ENCODE measurements around the gene CADPS. TPM values are rescaled to one million over a fixed set of nuclear protein-coding genes. Genes with fewer than 3 reads are reported as not detected.
A peak's percentile ranks its signal among the peaks of the same experiment; 100 is the strongest.

Gene CADPS
- polyA plus RNA-seq, 3 donors = not detected

DNA sequence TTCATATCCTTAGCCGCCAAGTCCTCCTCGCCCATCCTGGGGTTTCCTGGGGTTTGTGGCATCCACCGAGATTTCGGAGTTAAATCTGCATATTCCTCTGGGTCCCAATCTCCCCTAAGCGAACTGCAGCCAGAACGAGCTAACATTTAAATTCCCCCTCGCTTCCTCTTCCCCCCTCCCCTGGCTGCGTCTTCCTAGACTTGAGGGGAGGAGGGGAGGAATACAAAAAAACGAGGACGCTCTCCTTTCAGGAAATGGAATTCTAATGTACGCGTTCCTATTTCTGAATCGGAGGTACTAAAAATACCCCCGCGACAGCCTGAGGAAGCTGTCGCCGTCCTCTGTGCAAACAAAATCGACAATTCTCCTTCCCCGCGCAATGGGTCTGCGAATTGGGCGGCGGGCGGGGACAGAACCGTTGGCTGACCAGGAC lies 507.4 kb downstream of the CADPS start:
- H3K9me3 Mint-ChIP-seq = peaks cover 0 to 29% (median 10%) of the 10 kb centered on the region in 7 donors
- Histone ChIP-seq H3K27ac (ENCODE audit: low read depth in 1 of 2, low read length in 2 of 2) (no peak overlapping the region), H3K4me3 (replicated peaks in 1 of 3; ENCODE audit: low read depth in 2 of 3, low read length in 3 of 3) (no peak overlapping the region), H3K79me2 (ENCODE audit: insufficient read depth, low read length) (no peaks in the 10 kb centered on the region), H3K4me1 (ENCODE audit: control insufficient read depth in 1 of 2, insufficient read depth in 2 of 2, low read length in 2 of 2) (no peaks in the 10 kb centered on the region), H2AFZ (ENCODE audit: insufficient read depth, low read depth, low read length, poor library complexity, severe bottlenecking) (no peak overlapping the region), H3K9ac (ENCODE audit: insufficient read depth, low read length, poor library complexity, severe bottlenecking) (no peak overlapping the region), H3K9me3 (replicated peaks in 1 of 2; ENCODE audit: control insufficient read depth in 1 of 2, insufficient read depth in 1 of 2, low read length in 2 of 2) (peaks cover 0 to 43% of the 10 kb centered on the region in 2 donors), H3K27me3 (ENCODE audit: control insufficient read depth in 2 of 2, insufficient read depth in 2 of 2, low read length in 2 of 2) (peaks cover 70 to 89% of the 10 kb centered on the region in 2 donors), H3K4me2 (replicated peaks; ENCODE audit: extremely low read depth, low read length, poor library complexity, severe bottlenecking) (no peak overlapping the region), H3K36me3 (replicated peaks in 1 of 2; ENCODE audit: control insufficient read depth in 1 of 2, insufficient read depth in 2 of 2, low read length in 2 of 2) (no peaks in the 10 kb centered on the region), H4K20me1 (ENCODE audit: insufficient read depth, low read length) (no peaks in the 10 kb centered on the region)
- peak overlapping the region in 1 of 2 donors; percentile 78 for H3K4me3 Mint-ChIP-seq
- TF ChIP-seq, protein P1, sequence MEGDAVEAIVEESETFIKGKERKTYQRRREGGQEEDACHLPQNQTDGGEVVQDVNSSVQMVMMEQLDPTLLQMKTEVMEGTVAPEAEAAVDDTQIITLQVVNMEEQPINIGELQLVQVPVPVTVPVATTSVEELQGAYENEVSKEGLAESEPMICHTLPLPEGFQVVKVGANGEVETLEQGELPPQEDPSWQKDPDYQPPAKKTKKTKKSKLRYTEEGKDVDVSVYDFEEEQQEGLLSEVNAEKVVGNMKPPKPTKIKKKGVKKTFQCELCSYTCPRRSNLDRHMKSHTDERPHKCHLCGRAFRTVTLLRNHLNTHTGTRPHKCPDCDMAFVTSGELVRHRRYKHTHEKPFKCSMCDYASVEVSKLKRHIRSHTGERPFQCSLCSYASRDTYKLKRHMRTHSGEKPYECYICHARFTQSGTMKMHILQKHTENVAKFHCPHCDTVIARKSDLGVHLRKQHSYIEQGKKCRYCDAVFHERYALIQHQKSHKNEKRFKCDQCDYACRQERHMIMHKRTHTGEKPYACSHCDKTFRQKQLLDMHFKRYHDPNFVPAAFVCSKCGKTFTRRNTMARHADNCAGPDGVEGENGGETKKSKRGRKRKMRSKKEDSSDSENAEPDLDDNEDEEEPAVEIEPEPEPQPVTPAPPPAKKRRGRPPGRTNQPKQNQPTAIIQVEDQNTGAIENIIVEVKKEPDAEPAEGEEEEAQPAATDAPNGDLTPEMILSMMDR (IDR thresholded peaks at IDR 0.05) = no peak
- H3K27me3 Mint-ChIP-seq (ENCODE audit: low read depth in 3 of 3) = peaks cover 82 to 87% (median 82%) of the 10 kb centered on the region in 3 donors
- WGBS (ENCODE audit: insufficient coverage) = 2% methylated on average over 21 of the region's 25 CpGs
- no peak for DNase-seq
- no peak overlapping the region for H3K27ac Mint-ChIP-seq
- peaks cover 0 to 3% of the 10 kb centered on the region in 2 donors for H3K36me3 Mint-ChIP-seq
- H3K4me1 Mint-ChIP-seq = no peaks in the 10 kb centered on the region
- intact Hi-C loops (cut with micrococcal nuclease) = no loop called here

- intact Hi-C loops (cut with micrococcal nuclease) = no loop called here
- TF ChIP-seq, protein P1 (IDR thresholded peaks at IDR 0.05) = no peak
- Histone ChIP-seq H3K4me3 (replicated peaks in 1 of 3; ENCODE audit: low read depth in 2 of 3, low read length in 3 of 3) (no peak overlapping the region), H3K79me2 (ENCODE audit: insufficient read depth, low read length) (no peaks in the 10 kb centered on the region), H3K27ac (ENCODE audit: low read depth in 1 of 2, low read length in 2 of 2) (no peak overlapping the region), H2AFZ (ENCODE audit: insufficient read depth, low read depth, low read length, poor library complexity, severe bottlenecking) (no peak overlapping the region), H4K20me1 (ENCODE audit: insufficient read depth, low read length) (no peaks in the 10 kb centered on the region), H3K4me2 (replicated peaks; ENCODE audit: extremely low read depth, low read length, poor library complexity, severe bottlenecking) (no peak overlapping the region), H3K9ac (ENCODE audit: insufficient read depth, low read length, poor library complexity, severe bottlenecking) (no peak overlapping the region), H3K36me3 (replicated peaks in 1 of 2; ENCODE audit: control insufficient read depth in 1 of 2, insufficient read depth in 2 of 2, low read length in 2 of 2) (no peaks in the 10 kb centered on the region), H3K27me3 (ENCODE audit: control insufficient read depth in 2 of 2, insufficient read depth in 2 of 2, low read length in 2 of 2) (peaks cover 60 to 72% of the 10 kb centered on the region in 2 donors), H3K4me1 (ENCODE audit: control insufficient read depth in 1 of 2, insufficient read depth in 2 of 2, low read length in 2 of 2) (no peaks in the 10 kb centered on the region), H3K9me3 (replicated peaks in 1 of 2; ENCODE audit: control insufficient read depth in 1 of 2, insufficient read depth in 1 of 2, low read length in 2 of 2) (peaks cover 0 to 32% of the 10 kb centered on the region in 2 donors)
- H3K4me1 Mint-ChIP-seq = no peaks in the 10 kb centered on the region
- H3K36me3 Mint-ChIP-seq = peaks cover 0 to 3% of the 10 kb centered on the region in 2 donors
- no peak overlapping the region for H3K27ac Mint-ChIP-seq
- H3K4me3 Mint-ChIP-seq = peak overlapping the region in 1 of 2 donors; percentile 51
- DNase-seq = no peak
- 18% methylated on average over 3 of the region's 4 CpGs for WGBS (ENCODE audit: insufficient coverage)
- peaks cover 0 to 30% (median 10%) of the 10 kb centered on the region in 7 donors for H3K9me3 Mint-ChIP-seq
- H3K27me3 Mint-ChIP-seq (ENCODE audit: low read depth in 3 of 3) = peaks cover 68 to 78% (median 71%) of the 10 kb centered on the region in 3 donors
These were observed 509.1 kb downstream of the CADPS start for GRCh38 chr3:62366126-62366484.
